Omental fat pad (tissue), 4 donors: ENCODE results near the gene MTA3. TPM values are rescaled to one million over a fixed set of nuclear protein-coding genes. Genes with fewer than 3 reads are reported as not detected.

Experiments used
- ATAC-seq: fragments of 150-250 bp; one replicate; pipeline ENCODE4 v1.9.1; 2016; ENCODE audit warnings: mild to moderate bottlenecking, moderate library complexity; ENCODE audit not compliant: low FRiP score
- DNase-seq: peaks from one replicate; pipeline ENCODE4 v3.0.0-alpha.2; 2019; ENCODE audit warnings: low spot score
- total RNA-seq, 4 donors: library from RNA; depleted of rRNA; stranded (reverse); fragments of >200 nt; gene quantifications; one replicate each; pipeline ENCODE4 v1.1.0, GENCODE V29; 2016
- TF ChIP-seq, protein P1 (sequence below), 3 donors: fragments of 450-650 bp; IDR thresholded peaks; one replicate each; pipeline ENCODE4 v1.5.1; 2016 to 2017; ENCODE audit warnings: antibody characterized with exemption in 3 of 3, mild to moderate bottlenecking in 3 of 3, moderate library complexity in 2 of 3

The MTA3 gene
- total RNA-seq, 4 donors from 2014 or later = 10.8 to 36.6 (median 25.2) TPM

DNA sequence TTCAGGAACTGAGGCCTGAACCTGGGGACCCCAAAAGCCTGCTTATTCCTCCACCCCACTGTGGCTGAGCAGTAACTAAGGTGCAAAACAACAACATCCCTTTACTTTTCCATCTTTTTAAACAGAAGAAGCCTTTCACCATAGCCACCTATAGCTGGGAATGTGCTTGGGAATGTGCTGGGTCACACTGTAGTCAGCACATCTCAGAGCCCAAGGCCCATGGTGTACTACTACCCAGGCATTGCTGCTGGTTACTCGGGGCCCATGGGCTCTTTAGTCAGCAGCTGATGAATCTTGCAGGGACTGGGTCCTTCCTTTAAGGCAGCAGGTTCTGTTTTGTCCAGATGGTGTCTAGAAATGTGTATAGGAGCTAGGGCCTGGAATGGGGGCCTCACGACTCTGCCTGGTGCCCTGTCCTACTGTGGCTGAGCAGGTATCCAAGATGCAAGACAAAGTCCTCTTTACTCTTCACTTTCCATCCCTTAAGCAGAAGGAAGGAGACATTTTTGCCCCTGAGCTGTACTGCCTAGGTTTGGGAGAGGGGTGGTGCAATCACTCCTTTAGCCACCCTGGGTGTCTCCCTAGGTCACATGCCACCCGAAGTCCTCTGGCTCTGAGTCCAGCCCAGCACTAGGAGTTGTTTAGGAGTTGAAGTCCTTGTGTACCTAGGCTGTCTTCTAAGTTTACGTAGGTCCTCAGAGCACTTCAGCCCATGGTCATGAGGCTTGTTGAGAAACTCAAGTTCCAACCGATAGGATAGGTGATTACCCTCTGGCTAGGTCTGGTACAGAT lies 125.5 kb downstream of the MTA3 start:
- TF ChIP-seq, protein P1, sequence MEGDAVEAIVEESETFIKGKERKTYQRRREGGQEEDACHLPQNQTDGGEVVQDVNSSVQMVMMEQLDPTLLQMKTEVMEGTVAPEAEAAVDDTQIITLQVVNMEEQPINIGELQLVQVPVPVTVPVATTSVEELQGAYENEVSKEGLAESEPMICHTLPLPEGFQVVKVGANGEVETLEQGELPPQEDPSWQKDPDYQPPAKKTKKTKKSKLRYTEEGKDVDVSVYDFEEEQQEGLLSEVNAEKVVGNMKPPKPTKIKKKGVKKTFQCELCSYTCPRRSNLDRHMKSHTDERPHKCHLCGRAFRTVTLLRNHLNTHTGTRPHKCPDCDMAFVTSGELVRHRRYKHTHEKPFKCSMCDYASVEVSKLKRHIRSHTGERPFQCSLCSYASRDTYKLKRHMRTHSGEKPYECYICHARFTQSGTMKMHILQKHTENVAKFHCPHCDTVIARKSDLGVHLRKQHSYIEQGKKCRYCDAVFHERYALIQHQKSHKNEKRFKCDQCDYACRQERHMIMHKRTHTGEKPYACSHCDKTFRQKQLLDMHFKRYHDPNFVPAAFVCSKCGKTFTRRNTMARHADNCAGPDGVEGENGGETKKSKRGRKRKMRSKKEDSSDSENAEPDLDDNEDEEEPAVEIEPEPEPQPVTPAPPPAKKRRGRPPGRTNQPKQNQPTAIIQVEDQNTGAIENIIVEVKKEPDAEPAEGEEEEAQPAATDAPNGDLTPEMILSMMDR (IDR thresholded peaks at IDR 0.05) = no peak
- ATAC-seq = no peak
- no peak for DNase-seq

DNA sequence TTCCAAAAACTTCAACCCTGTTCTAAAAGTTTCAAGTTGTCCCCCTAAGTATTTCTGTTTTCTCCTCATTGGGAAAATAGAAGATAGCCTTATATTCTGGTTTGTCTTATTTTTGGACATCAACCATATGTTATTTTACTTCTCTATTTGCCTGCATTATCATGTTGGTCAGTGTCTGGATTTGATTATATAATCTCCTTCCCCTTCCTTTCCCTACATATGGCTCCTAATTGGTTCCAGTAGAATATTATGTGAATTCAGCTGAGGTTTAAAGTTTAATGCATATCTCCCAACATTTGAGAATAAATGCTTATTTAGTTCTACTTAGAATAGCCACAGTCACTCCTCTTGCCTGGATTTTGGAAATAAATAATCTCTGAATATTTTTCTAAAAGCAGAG lies 128.6 kb downstream of the MTA3 start:
- TF ChIP-seq, protein P1 (IDR thresholded peaks at IDR 0.05) = no peak
- ATAC-seq (no peak), DNase-seq (no peak)

DNA sequence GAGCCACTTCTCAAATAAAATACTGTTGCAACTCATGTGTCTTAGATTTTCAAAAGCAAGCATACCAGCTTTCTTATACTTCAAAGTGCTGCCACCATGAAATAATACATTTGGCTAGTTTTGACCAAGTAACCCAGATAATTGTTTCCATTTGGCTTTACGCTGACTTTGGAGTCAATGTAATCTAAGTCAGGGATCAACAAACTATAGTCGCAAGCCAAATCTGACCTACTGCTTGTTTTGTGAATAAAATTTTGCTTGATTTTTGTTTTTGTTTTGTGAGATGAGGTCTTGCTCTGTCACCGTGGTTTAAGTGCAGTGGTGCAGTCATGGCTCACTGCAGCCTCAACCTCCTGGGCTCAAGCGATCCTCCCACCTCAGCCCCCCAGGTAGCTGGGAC lies 130.5 kb downstream of the MTA3 start:
- ATAC-seq (no peak), DNase-seq (no peak)
- TF ChIP-seq, protein P1 (IDR thresholded peaks at IDR 0.05) = no peak

DNA sequence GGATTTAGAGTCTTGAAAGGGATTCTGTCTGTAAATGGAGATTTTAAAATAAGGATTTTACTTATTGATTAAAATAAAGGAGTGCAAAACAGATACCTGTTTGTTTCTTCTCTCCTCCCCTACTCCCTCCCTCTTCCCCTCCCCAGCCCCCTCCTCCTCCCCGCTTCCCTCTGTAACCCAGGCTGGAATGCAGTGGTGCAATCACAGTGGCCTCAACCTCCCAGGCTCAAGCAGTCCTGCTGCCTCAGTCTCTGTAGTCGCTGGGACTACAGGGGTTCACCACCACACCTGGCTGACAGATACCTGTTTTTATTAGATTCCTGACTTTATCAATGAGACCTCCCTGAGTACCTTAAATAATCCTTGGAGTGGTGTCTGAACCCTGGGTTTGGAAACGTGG lies 138.4 kb downstream of the MTA3 start:
- DNase-seq = no peak
- TF ChIP-seq, protein P1 (IDR thresholded peaks at IDR 0.05) = no peak
- ATAC-seq = no peak

DNA sequence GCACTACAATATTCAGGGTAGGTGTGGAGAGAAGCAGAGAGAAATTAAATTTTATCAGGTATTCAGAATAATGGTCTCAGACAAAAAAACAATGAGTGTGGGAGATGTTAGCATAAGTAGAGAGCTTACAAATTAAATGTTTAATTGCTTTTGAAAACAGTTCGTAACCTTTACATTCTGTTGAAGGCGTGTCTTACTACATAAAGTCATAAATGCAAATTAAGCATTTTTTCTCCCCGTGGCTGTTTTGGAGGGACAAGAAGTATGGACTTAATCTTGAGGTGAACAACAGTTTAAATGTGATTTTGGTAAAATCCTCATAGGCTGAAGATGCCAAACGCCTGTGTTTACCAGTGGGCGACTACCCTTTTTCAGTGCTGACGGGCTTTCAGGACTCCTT lies 139.7 kb downstream of the MTA3 start:
- DNase-seq (no peak), ATAC-seq (no peak)
- TF ChIP-seq, protein P1 (IDR thresholded peaks at IDR 0.05) = no peak

DNA sequence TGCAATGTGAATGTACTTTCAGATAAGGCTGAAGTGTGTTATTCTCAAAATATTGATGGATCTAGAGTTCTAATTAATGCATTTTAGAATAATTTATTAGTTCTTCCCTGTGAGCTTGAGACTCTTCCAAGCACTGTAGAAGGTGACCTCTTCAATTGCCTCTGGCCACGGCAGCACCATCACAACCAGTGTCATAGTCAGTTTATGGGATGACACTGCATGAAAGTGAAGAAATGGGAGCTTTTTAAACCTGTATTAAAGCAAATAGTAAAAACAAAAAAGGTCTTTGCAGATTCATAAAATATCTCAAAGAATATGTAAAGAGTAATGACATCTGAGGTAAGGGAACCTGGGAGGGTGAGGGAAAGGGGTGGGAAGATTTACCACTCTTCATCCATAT lies 143.5 kb downstream of the MTA3 start:
- DNase-seq (no peak), ATAC-seq (no peak)
- TF ChIP-seq, protein P1 (IDR thresholded peaks at IDR 0.05) = no peak

DNA sequence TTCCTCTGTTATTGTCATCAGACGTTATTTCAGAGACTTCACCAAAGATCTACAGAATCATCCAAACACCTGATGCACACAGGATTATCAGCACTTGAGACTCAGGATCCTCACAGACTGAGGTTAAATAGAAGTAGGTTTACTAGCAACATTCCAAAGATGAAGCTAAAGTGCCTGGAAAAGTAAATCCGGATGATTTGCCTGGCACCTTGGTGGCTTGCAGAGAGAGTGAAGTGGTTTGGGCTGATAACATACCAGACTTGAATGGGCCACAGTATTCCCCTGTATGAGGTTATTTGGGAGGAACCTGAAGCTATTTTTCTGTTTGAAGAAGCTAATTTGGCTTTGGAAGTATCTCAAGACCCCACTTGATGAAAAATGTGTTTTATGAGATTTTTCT lies 144.5 kb downstream of the MTA3 start:
- ATAC-seq = no peak
- no peak for DNase-seq
- TF ChIP-seq, protein P1 (IDR thresholded peaks at IDR 0.05) = no peak
